HEK293T (cell line): Measurements from ENCODE around the gene CCNQ.
A peak's percentile ranks its signal among the peaks of the same experiment; 100 is the strongest.

Source experiments
- CTCF ChIA-PET: fragments of 350-600 bp; formaldehyde crosslinking; extraction: SDS; loops from one replicate; lab custom pipeline; 2021; ENCODE audit warnings: antibody characterized with exemption, inconsistent platforms; lab: Yijun Ruan, JAX
- POLR2A ChIA-PET: fragments of 350-600 bp; formaldehyde crosslinking; extraction: SDS; loops from one replicate; lab custom pipeline; 2020; ENCODE audit warnings: antibody characterized with exemption, inconsistent platforms; lab: Yijun Ruan, JAX
- DNase-seq: peaks from one replicate; pipeline ENCODE4 v3.0.0; 2012; ENCODE audit warnings: mixed read lengths; ENCODE audit errors: extremely low spot score
- ARNT ChIP-seq: fragments of 450-650 bp; IDR thresholded peaks from 2 replicates; pipeline ENCODE4 v1.6.1; 2017; ENCODE audit warnings: mild to moderate bottlenecking
- BHLHE40 ChIP-seq: fragments of 450-650 bp; IDR thresholded peaks from 2 replicates; pipeline ENCODE4 v1.6.1; 2016; ENCODE audit warnings: mild to moderate bottlenecking, moderate library complexity, borderline replicate concordance
- CTBP1 ChIP-seq: fragments of 450-650 bp; IDR thresholded peaks from 2 replicates; pipeline ENCODE4 v1.6.1; 2016; ENCODE audit warnings: borderline replicate concordance
- ELF4 ChIP-seq: fragments of 450-650 bp; IDR thresholded peaks from 2 replicates; pipeline ENCODE4 v1.6.1; 2017; ENCODE audit warnings: antibody characterized with exemption
- FOXA1 ChIP-seq: fragments of 450-650 bp; IDR thresholded peaks from 2 replicates; pipeline ENCODE4 v1.6.1; 2016; ENCODE audit warnings: mild to moderate bottlenecking
- FOXK2 ChIP-seq: fragments of 450-650 bp; IDR thresholded peaks from 2 replicates; pipeline ENCODE4 v1.6.1; 2016; ENCODE audit warnings: mild to moderate bottlenecking
- FOXM1 ChIP-seq: fragments of 450-650 bp; IDR thresholded peaks from 2 replicates; pipeline ENCODE4 v1.6.1; 2017; ENCODE audit warnings: mild to moderate bottlenecking, borderline replicate concordance
- HDGF ChIP-seq: fragments of 450-650 bp; IDR thresholded peaks from 2 replicates; pipeline ENCODE4 v1.6.1; 2017; ENCODE audit warnings: antibody characterized with exemption, borderline replicate concordance
- L3MBTL2 ChIP-seq: fragments of 450-650 bp; conservative IDR thresholded peaks from 2 replicates; pipeline ENCODE4 v1.6.1; 2016; ENCODE audit warnings: mild to moderate bottlenecking
- LEF1 ChIP-seq: fragments of 450-650 bp; IDR thresholded peaks from 2 replicates; pipeline ENCODE4 v1.6.1; 2017; ENCODE audit warnings: mild to moderate bottlenecking, borderline replicate concordance
- NFRKB ChIP-seq: fragments of 450-650 bp; IDR thresholded peaks from 2 replicates; pipeline ENCODE4 v1.6.1; 2016; ENCODE audit warnings: mild to moderate bottlenecking, moderate library complexity
- PKNOX1 ChIP-seq: fragments of 450-650 bp; IDR thresholded peaks from 2 replicates; pipeline ENCODE4 v1.6.1; 2016
- SP1 ChIP-seq: fragments of 450-650 bp; IDR thresholded peaks from 2 replicates; pipeline ENCODE4 v1.6.1; 2017
- SUZ12 ChIP-seq: fragments of 450-650 bp; IDR thresholded peaks from 2 replicates; pipeline ENCODE4 v1.6.1; 2016; ENCODE audit warnings: mild to moderate bottlenecking
- TARDBP ChIP-seq: fragments of 450-650 bp; IDR thresholded peaks from 2 replicates; pipeline ENCODE4 v1.6.1; 2016
- ZNF384 ChIP-seq: fragments of 450-650 bp; IDR thresholded peaks from 2 replicates; pipeline ENCODE4 v1.6.1; 2016

Gene CCNQ

GRCh38 chrX:153547195-153547594 is 51.7 kb downstream of the CCNQ start:
- ChIA-PET CTCF (interaction anchor here (2.3 kb wide), 1 partner anchor 7 kb away, joined by 14 read pairs; no protein-coding TSS in a partner anchor), POLR2A (no interaction called here)
- TF ChIP-seq FOXA1 (no peak), NFRKB (no peak), FOXK2 (no peak), L3MBTL2 (no peak), ARNT (no peak), PKNOX1 (no peak)
- no peak for DNase-seq

- DNase-seq: no peak
- POLR2A ChIA-PET: no interaction called here
- TF ChIP-seq BHLHE40: no peak
- no peak for TF ChIP-seq TARDBP
- no peak for TF ChIP-seq HDGF
- no peak for TF ChIP-seq ARNT
- no peak for TF ChIP-seq ELF4
- no peak for TF ChIP-seq LEF1
- no peak for TF ChIP-seq FOXK2
- no peak for TF ChIP-seq SP1
- CTCF ChIA-PET: no interaction called here
Measured at GRCh38 chrX:153546386-153546785, 52.6 kb downstream of the CCNQ start.

GRCh38 chrX:153544727-153545126 is 54.2 kb downstream of the CCNQ start:
- TF ChIP-seq L3MBTL2: no peak
- TF ChIP-seq HDGF: no peak
- no peak for TF ChIP-seq SP1
- no peak for TF ChIP-seq ARNT
- TF ChIP-seq SUZ12: no peak
- no peak for TF ChIP-seq LEF1
- TF ChIP-seq ELF4: no peak
- TF ChIP-seq FOXM1: no peak
- no peak for TF ChIP-seq TARDBP
- no peak for TF ChIP-seq FOXK2
- TF ChIP-seq FOXA1: no peak
- ChIA-PET POLR2A (no interaction called here), CTCF (no interaction called here)
- DNase-seq: no peak

- DNase-seq: no peak
- ChIA-PET CTCF (interaction anchor here (0.8 to 3.9 kb wide), 17 partner anchors 8 to 433 kb away, joined by 3 to 37 read pairs (median 4); no protein-coding TSS in a partner anchor), POLR2A (no interaction called here)
- TF ChIP-seq ARNT (no peak), SP1 (no peak), NFRKB (no peak), HDGF (no peak), ELF4 (no peak)
Measured at GRCh38 chrX:153539979-153540358, 59.0 kb downstream of the CCNQ start.

- ChIA-PET CTCF (interaction anchor here (0.6 to 3.9 kb wide), 24 partner anchors 9 to 434 kb away, joined by 3 to 37 read pairs (median 4); partner anchors contain the start of gene DUSP9), POLR2A (no interaction called here)
- TF ChIP-seq BHLHE40 (no peak), FOXM1 (no peak), FOXK2 (no peak), SUZ12 (no peak), CTBP1 (no peak), L3MBTL2 (no peak), ZNF384 (no peak), TARDBP (no peak)
- DNase-seq: peak; percentile 89
Measured at GRCh38 chrX:153539171-153539978, 59.6 kb downstream of the CCNQ start.

- TF ChIP-seq ARNT: no peak
- no peak for TF ChIP-seq HDGF
- no peak for TF ChIP-seq NFRKB
- TF ChIP-seq ELF4: no peak
- TF ChIP-seq LEF1: no peak
- no peak for TF ChIP-seq L3MBTL2
- TF ChIP-seq TARDBP: no peak
- no peak for TF ChIP-seq BHLHE40
- TF ChIP-seq SP1: no peak
- no peak for TF ChIP-seq SUZ12
- TF ChIP-seq FOXK2: no peak
- TF ChIP-seq ZNF384: no peak
- no peak for TF ChIP-seq FOXA1
- ChIA-PET CTCF (interaction anchor here (1.3 to 3.9 kb wide), 7 partner anchors 10 to 175 kb away, joined by 3 to 37 read pairs (median 7); no protein-coding TSS in a partner anchor), POLR2A (no interaction called here)
- DNase-seq: no peak
Measured at GRCh38 chrX:153538424-153538823, 60.5 kb downstream of the CCNQ start.
